ENCODE measurements around the gene H3-3A. TPM values are rescaled to one million over a fixed set of nuclear protein-coding genes. Genes with fewer than 3 reads are reported as not detected.

Gene H3-3A
- total RNA-seq, 1 donor from 2014 or later: 457 TPM

DNA sequence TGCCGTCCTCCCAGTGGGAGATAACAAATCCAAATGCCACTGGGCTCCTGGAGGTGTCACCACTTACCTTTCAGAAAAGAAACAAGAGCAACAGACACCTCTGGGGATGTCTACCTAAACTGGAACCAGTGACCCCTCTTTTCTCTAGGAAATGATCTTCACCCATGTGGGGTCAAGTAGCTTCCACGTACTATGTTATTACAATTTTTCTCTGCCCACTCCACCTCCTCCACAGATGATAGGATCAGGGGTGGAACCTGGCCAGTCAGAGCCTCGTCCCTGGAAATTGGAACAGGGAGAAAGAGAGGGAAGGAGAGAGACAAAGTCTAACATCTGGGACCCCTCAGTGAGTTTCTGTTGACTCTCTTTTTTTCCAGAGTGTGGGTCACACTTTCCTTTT, 50.1 kb downstream of the H3-3A start:
- no peak for ATAC-seq

DNA sequence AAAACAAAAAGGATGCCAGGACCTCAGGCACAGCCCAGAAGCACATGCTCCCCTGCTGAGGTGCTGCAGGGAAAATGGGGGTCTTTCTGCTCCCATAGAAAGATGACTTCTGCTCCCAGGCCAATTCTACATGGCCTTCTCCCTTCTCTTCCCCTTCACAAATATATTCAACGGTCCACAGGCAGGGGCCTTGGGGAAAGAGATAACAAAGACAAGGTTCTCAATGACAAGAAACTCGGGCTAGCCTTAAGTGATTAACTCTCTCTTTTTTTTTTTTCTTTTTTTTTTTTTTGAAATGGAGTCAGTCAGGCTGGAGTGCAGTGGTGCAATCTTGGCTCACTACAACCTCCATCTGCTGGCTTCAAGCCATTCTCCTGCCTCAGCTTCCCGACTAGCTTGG, 54.2 kb downstream of the H3-3A start:
- ATAC-seq: no peak

- no peak for ATAC-seq
Measured at GRCh38 chr1:226117330-226117729, 54.8 kb downstream of the H3-3A start.

DNA sequence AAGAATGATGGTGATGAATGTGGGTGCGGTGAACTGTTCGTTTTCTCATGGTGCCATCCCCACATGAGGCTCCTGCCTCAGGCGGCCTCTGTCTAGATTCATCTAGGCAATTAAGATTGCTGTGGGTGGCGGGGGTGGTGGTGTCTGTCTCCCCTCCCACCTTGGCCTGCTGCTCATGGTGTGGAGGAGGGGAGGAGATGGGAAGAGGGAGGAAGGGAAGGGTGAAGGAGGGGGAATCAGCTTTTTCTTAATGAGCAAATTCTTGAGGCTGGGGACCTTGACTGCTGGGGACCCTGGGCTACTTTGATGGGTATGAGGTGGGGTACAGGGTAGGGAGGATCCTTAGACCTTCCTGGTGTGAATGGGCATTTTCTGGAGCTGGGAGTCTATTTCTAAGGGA, 55.8 kb downstream of the H3-3A start:
- ATAC-seq: no peak

DNA sequence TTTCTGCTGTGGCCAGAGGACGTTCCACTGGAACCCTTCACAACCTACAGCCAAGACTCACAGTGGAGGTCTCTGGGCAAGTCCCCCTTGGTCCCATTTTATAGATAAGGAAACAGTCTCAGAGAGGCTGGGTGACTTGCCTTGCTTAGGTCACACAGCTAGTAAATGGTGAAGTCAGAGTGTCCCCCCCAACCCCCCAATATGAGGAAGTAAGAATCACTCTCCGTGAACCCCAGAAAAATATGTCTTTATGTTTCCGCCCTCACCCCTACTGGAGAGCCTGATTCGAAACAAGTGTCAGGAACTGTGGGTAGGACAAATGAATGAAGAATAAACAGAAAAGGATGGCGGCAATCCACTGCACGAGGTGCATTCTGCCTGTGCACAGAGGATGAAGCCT, 56.7 kb downstream of the H3-3A start:
- no peak for ATAC-seq

GRCh38 chr1:226120398-226120797, 57.9 kb downstream of the H3-3A start:
- ATAC-seq: no peak

DNA sequence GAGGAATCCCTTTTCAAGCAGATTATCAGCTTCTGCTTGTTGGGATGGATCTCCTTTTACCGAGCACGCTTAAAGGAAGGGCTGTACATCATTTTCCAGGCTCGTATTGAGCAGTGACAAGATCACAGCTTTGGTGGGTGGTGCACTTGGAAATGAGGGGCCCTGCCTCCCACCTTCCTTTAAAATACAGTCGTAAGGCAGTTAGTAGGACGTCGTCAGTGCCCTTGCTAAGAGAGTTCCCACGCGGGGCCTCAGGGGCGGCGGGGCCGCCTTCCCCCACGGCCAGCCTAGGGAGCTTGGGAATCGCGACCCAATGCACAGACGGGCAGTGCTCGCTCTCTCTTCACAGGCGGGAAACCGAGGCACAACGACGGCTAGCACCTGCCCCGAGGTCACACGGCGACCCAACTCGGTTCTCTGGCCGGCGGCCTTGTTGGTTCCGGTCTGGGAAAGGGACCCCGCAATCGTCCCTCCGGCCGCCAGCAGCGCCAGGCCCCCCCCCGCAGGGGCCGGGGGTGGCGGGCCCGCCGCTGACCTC, 58.6 kb downstream of the H3-3A start:
- no peak for ATAC-seq

Other genes with a start within 250 kb of the H3-3A start
- gene TMEM63A, start 180.3 kb upstream of the H3-3A start, total RNA-seq: 23.0 TPM
- not detected for gene LEFTY1, start 173.6 kb upstream of the H3-3A start, total RNA-seq
- 25.7 TPM for gene PYCR2, start 138.5 kb upstream of the H3-3A start, total RNA-seq
- not detected for gene LEFTY2, start 121.5 kb upstream of the H3-3A start, total RNA-seq
- gene SDE2, start 63.4 kb upstream of the H3-3A start, total RNA-seq: 9.5 TPM
- gene ACBD3, start 124.0 kb downstream of the H3-3A start, total RNA-seq: 33.9 TPM
- gene MIXL1, start 160.9 kb downstream of the H3-3A start, total RNA-seq: not detected
- 3.4 TPM for gene LIN9, start 246.4 kb downstream of the H3-3A start, total RNA-seq

Data from esophagus mucosa (tissue), 1 donor.